SH-SY5Y (cell line): ENCODE results near the gene MYO10.

Source experiments
- GATA2 ChIP-seq: IDR thresholded peaks from 2 replicates; pipeline ENCODE4 v1.6.1; 2011; ENCODE audit warnings: mild to moderate bottlenecking, low read depth, low read length
- GATA3 ChIP-seq: IDR thresholded peaks from 2 replicates; pipeline ENCODE4 v1.6.1; 2011; ENCODE audit warnings: low read depth, mild to moderate bottlenecking, low read length, moderate library complexity

DNA sequence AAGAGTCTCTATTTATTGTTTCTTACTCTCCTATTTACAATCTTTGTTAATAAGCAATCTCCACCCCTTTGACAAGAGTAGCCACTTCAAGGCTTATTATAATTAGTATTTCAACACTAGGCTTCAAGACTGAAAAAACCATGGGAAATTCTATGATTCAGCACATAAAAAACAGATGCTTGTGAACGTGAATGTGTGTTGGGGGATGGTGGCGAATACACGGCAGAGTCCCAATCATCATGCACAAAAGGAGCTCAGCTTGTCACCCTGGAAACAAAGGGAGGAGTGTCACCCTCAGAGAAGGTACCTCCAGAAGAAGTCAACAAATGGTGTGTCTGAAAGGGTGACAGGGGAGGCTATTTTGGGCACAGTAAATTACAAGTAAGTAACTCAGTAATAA, 162.1 kb downstream of the MYO10 start:
- TF ChIP-seq GATA2 (no peak), GATA3 (no peak)
